HG02763 (cell line): ENCODE data around the gene RPS6KA6.
"Not testable (repeated sequence)": the region's sequence is repeated elsewhere in the genome, so short reads cannot be mapped to it uniquely, and the experiment has no call there.

Source experiments
- ATAC-seq: cut with Tn5 transposase; IDR thresholded peaks from one replicate; pipeline ENCODE4 v1.9.1; 2021; ENCODE audit warnings: mild to moderate bottlenecking, moderate library complexity; ENCODE audit not compliant: unreplicated experiment

The RPS6KA6 gene

GRCh38 chrX:84165711-84166110, 22.3 kb downstream of the RPS6KA6 start:
- ATAC-seq, result no peak

- ATAC-seq, result no peak
These were observed 25.6 kb downstream of the RPS6KA6 start for GRCh38 chrX:84162401-84162800.

GRCh38 chrX:84161641-84162040, 26.4 kb downstream of the RPS6KA6 start:
- ATAC-seq, result no peak

- ATAC-seq, result no peak
These were observed 27.3 kb downstream of the RPS6KA6 start for GRCh38 chrX:84160736-84161135.

GRCh38 chrX:84156821-84157220, 31.2 kb downstream of the RPS6KA6 start:
- no peak for ATAC-seq

- no peak for ATAC-seq
These were observed 32.1 kb downstream of the RPS6KA6 start for GRCh38 chrX:84155938-84156337.

- no peak for ATAC-seq
These were observed 34.5 kb downstream of the RPS6KA6 start for GRCh38 chrX:84153538-84153937.

GRCh38 chrX:84144991-84145390, 43.0 kb downstream of the RPS6KA6 start:
- ATAC-seq, result no peak

GRCh38 chrX:84144281-84144680, 43.7 kb downstream of the RPS6KA6 start:
- ATAC-seq, result no peak

- ATAC-seq, result no peak
These were observed 55.0 kb downstream of the RPS6KA6 start for GRCh38 chrX:84133023-84133422.

- ATAC-seq, result no peak
These were observed 64.4 kb downstream of the RPS6KA6 start for GRCh38 chrX:84123585-84123984.

GRCh38 chrX:84118769-84119168, 69.2 kb downstream of the RPS6KA6 start:
- ATAC-seq, result no peak

- no peak for ATAC-seq
These were observed 69.7 kb downstream of the RPS6KA6 start for GRCh38 chrX:84118315-84118714.

- no peak for ATAC-seq
These were observed 79.4 kb downstream of the RPS6KA6 start for GRCh38 chrX:84108584-84108983.

GRCh38 chrX:84099120-84099519, 88.9 kb downstream of the RPS6KA6 start:
- no peak for ATAC-seq

- ATAC-seq, result not testable (repeated sequence)
These were observed 108.4 kb downstream of the RPS6KA6 start for GRCh38 chrX:84079479-84080197.

GRCh38 chrX:84078991-84079390, 109.0 kb downstream of the RPS6KA6 start:
- no peak for ATAC-seq

GRCh38 chrX:84064814-84065213, 123.2 kb downstream of the RPS6KA6 start:
- no peak for ATAC-seq

- no peak for ATAC-seq
These were observed 123.8 kb downstream of the RPS6KA6 start for GRCh38 chrX:84064164-84064563.

GRCh38 chrX:84047339-84047738, 140.7 kb downstream of the RPS6KA6 start:
- no peak for ATAC-seq

GRCh38 chrX:84046403-84046984, 141.5 kb downstream of the RPS6KA6 start:
- peak; percentile 92 for ATAC-seq

- ATAC-seq, result no peak
These were observed 143.9 kb downstream of the RPS6KA6 start for GRCh38 chrX:84044051-84044450.
